Body of pancreas (tissue), 4 donors: ENCODE results near the gene MAP2K7. TPM values are rescaled to one million over a fixed set of nuclear protein-coding genes. Genes with fewer than 3 reads are reported as not detected.

ENCODE experiments used
- ATAC-seq: fragments of 150-250 bp; one replicate; pipeline ENCODE4 v1.9.1; 2016
- DNase-seq, 4 donors: peaks; one replicate each; pipeline ENCODE4 v3.0.0-alpha.2; 2019
- H3K27ac ChIP-seq, 4 donors: fragments of 200-600 bp; sonication (generic); 1 replicate in 3 of 4; 2 replicates in 1 of 4; pipeline versions ENCODE4 v1.5.1 to v1.6.1; 2016 to 2019; ENCODE audit warnings: mild to moderate bottlenecking in 1 of 4, mixed read lengths in 1 of 4, moderate library complexity in 1 of 4
- H3K27me3 ChIP-seq, 2 donors: fragments of 200-600 bp; sonication (generic); one replicate each; pipeline ENCODE4 v1.6.0; 2016; ENCODE audit warnings: mild to moderate bottlenecking in 1 of 2
- H3K36me3 ChIP-seq, 2 donors: fragments of 200-600 bp; sonication (generic); replicated peaks in 1 of 2; 2 replicates each; pipeline ENCODE4 v1.5.1; 2016; ENCODE audit warnings: low read depth in 2 of 2; ENCODE audit not compliant: insufficient read depth in 1 of 2
- H3K4me1 ChIP-seq: fragments of 200-600 bp; sonication (generic); one replicate; pipeline ENCODE4 v1.6.0; 2016
- H3K4me3 ChIP-seq, 2 donors: fragments of 200-600 bp; sonication (generic); 1 replicate in 1 of 2; 2 replicates in 1 of 2; pipeline ENCODE4 v1.5.1; 2016 to 2019
- H3K9me3 ChIP-seq, 3 donors: fragments of 200-600 bp; sonication (generic); 1 replicate in 2 of 3; 2 replicates in 1 of 3; pipeline ENCODE4 v1.5.1; 2016
- CTCF ChIP-seq, 7 experiments: fragments of 450-650 bp in 4 of 7; fragments of 200-600 bp in 3 of 7; sonication (generic) in 3 of 7; IDR thresholded peaks; one replicate each; pipeline ENCODE4 v1.5.1; 2016 to 2019; ENCODE audit warnings: antibody characterized with exemption in 7 of 7
- POLR2A ChIP-seq, 3 donors: fragments of 450-650 bp; IDR thresholded peaks; one replicate each; pipeline ENCODE4 v1.6.1; 2016; ENCODE audit warnings: antibody characterized with exemption in 3 of 3, mild to moderate bottlenecking in 2 of 3
- WGBS, 2 donors: methylation state at CpG; one replicate each; pipeline ENCODE4 v1.1.5; 2017; 5-methylcytosine and 5-hydroxymethylcytosine counted together
- intact Hi-C: fragments of 100-400 bp; cut with DNase I; formaldehyde crosslinking; loops from one replicate; pipeline ENCODE4 v1.15.1; 2023
- total RNA-seq, 2 donors: library from RNA; depleted of rRNA; stranded (reverse); fragments of >200 nt; gene quantifications; one replicate each; pipeline ENCODE4 v1.1.0, GENCODE V29; 2016

MAP2K7 gene
- total RNA-seq, 2 donors from 2014 or later = 8.0 to 34.9 TPM

GRCh38 chr19:7918615-7919421 is 15.1 kb downstream of the MAP2K7 start:
- no peak overlapping the region for H3K27ac ChIP-seq
- H3K27me3 ChIP-seq = peaks cover 0 to 18% of the 10 kb centered on the region in 2 donors
- peaks cover 57% of the 10 kb centered on the region for H3K4me1 ChIP-seq
- H3K36me3 ChIP-seq = no peaks in the 10 kb centered on the region
- H3K4me3 ChIP-seq = no peak overlapping the region
- no peak for DNase-seq
- no peaks in the 10 kb centered on the region for H3K9me3 ChIP-seq
- intact Hi-C loops = no loop called here
- ATAC-seq = no peak
- 48 to 60% methylated on average over 30 to 42 of the region's 42 CpGs for WGBS, 2 donors
- TF ChIP-seq POLR2A (IDR thresholded peaks at IDR 0.05) = no peak
- TF ChIP-seq CTCF (IDR thresholded peaks at IDR 0.05) = no peak

GRCh38 chr19:7919610-7920518 is 16.2 kb downstream of the MAP2K7 start, which contains the start of gene SNAPC2:
SNAPC2 (plus strand) TSS chr19:7920338; CDS start chr19:7920367, 29 bp downstream.
- peak; percentile 82 for ATAC-seq
- H3K4me1 ChIP-seq = peaks cover 56% of the 10 kb centered on the region
- WGBS, 2 donors = 4 to 11% methylated on average over 16 to 56 of the region's 62 CpGs
- H3K27ac ChIP-seq = peak within 1 kb of the TSS; percentile 89 to 97 (median 92)
- no peaks in the 10 kb centered on the region for H3K9me3 ChIP-seq
- peak within 1 kb of the TSS; percentile 53 to 67 for H3K4me3 ChIP-seq
- intact Hi-C loops = no loop called here
- H3K36me3 ChIP-seq = no peaks in the 10 kb centered on the region
- TF ChIP-seq POLR2A (IDR thresholded peaks at IDR 0.05) (peak in 2 of 3 donors; percentile 39 to 46), CTCF (IDR thresholded peaks at IDR 0.05) (peak in 1 of 7 experiments; percentile 20)
- peak; percentile 98 for DNase-seq
- peaks cover 0 to 14% of the 10 kb centered on the region in 2 donors for H3K27me3 ChIP-seq

GRCh38 chr19:7920519-7921301 is 17.0 kb downstream of the MAP2K7 start:
- peak overlapping the region; percentile 53 to 67 for H3K4me3 ChIP-seq
- intact Hi-C loops = no loop called here
- H3K9me3 ChIP-seq = no peaks in the 10 kb centered on the region
- H3K36me3 ChIP-seq = no peaks in the 10 kb centered on the region
- WGBS, 2 donors = 1 to 2% methylated on average over 32 to 52 of the region's 62 CpGs
- DNase-seq (peak; percentile 99 to 100 (median 100)), ATAC-seq (peak; percentile 82)
- peak overlapping the region; percentile 89 to 97 (median 92) for H3K27ac ChIP-seq
- TF ChIP-seq POLR2A (IDR thresholded peaks at IDR 0.05) = peak in 2 of 3 donors; percentile 5 to 23
- no peak for TF ChIP-seq CTCF (IDR thresholded peaks at IDR 0.05)
- peaks cover 62% of the 10 kb centered on the region for H3K4me1 ChIP-seq
- H3K27me3 ChIP-seq = peaks cover 0 to 14% of the 10 kb centered on the region in 2 donors

GRCh38 chr19:7921302-7921966 is 17.8 kb downstream of the MAP2K7 start:
- Histone ChIP-seq H3K9me3 (no peaks in the 10 kb centered on the region), H3K27ac (peak overlapping the region; percentile 69 to 97 (median 92)), H3K4me3 (no peak overlapping the region), H3K27me3 (peaks cover 0 to 6% of the 10 kb centered on the region in 2 donors), H3K36me3 (no peaks in the 10 kb centered on the region), H3K4me1 (peaks cover 59% of the 10 kb centered on the region)
- WGBS, 2 donors = 69 to 77% methylated on average over 6 to 17 of the region's 17 CpGs
- intact Hi-C loops = no loop called here
- ATAC-seq (no peak), DNase-seq (no peak)
- no peak for TF ChIP-seq POLR2A (IDR thresholded peaks at IDR 0.05)
- TF ChIP-seq CTCF (IDR thresholded peaks at IDR 0.05) = no peak
